Thyroid gland (tissue), 4 donors: ENCODE measurements around the gene VPS26A. TPM values are rescaled to one million over a fixed set of nuclear protein-coding genes. Genes with fewer than 3 reads are reported as not detected.

Experiments
- DNase-seq, 2 donors: peaks; one replicate each; pipeline ENCODE4 v3.0.0-alpha.2; 2019
- H3K27ac ChIP-seq, 3 donors: fragments of 200-600 bp; sonication (generic); 1 replicate in 2 of 3; 2 replicates in 1 of 3; pipeline ENCODE4 v1.5.1; 2016 to 2019; ENCODE audit warnings: mild to moderate bottlenecking in 1 of 3, moderate library complexity in 1 of 3
- H3K27me3 ChIP-seq: fragments of 200-600 bp; sonication (generic); one replicate; pipeline ENCODE4 v1.5.1; 2019
- H3K36me3 ChIP-seq, 2 donors: fragments of 200-600 bp; sonication (generic); one replicate each; pipeline ENCODE4 v1.5.1; 2016 to 2019
- H3K4me1 ChIP-seq, 2 donors: fragments of 200-600 bp; sonication (generic); one replicate each; pipeline ENCODE4 v1.5.1; 2017 to 2019
- H3K4me3 ChIP-seq, 3 donors: fragments of 200-600 bp; sonication (generic); replicated peaks in 1 of 3; 1 replicate in 2 of 3; 2 replicates in 1 of 3; pipeline ENCODE4 v1.5.1; 2016; ENCODE audit warnings: mild to moderate bottlenecking in 1 of 3
- H3K9me3 ChIP-seq: fragments of 200-600 bp; sonication (generic); one replicate; pipeline ENCODE4 v1.5.1; 2017
- CTCF ChIP-seq, 6 experiments: fragments of 200-600 bp in 3 of 6; fragments of 450-650 bp in 3 of 6; sonication (generic) in 3 of 6; IDR thresholded peaks; one replicate each; pipeline ENCODE4 v1.5.1; 2016 to 2019; ENCODE audit warnings: antibody characterized with exemption in 6 of 6, mild to moderate bottlenecking in 2 of 6, inconsistent platforms in 1 of 6, moderate library complexity in 1 of 6
- POLR2A ChIP-seq, 2 donors: fragments of 450-650 bp; IDR thresholded peaks; one replicate each; pipeline ENCODE4 v1.6.1; 2017; ENCODE audit warnings: antibody characterized with exemption in 2 of 2, mild to moderate bottlenecking in 2 of 2, moderate library complexity in 1 of 2
- WGBS, 2 donors: methylation state at CpG; one replicate each; pipeline ENCODE4 v1.1.5; 2017; 5-methylcytosine and 5-hydroxymethylcytosine counted together
- intact Hi-C: fragments of 100-400 bp; cut with DNase I; formaldehyde crosslinking; loops from one replicate; pipeline ENCODE4 v1.15.1; 2023
- total RNA-seq, 4 donors: library from RNA; depleted of rRNA; stranded (reverse); fragments of >200 nt; gene quantifications; one replicate each; pipeline ENCODE4 v1.2.3, GENCODE V29; 2016

The VPS26A gene
- total RNA-seq, 4 donors from 2014 or later: 32.5 to 41.0 (median 36.7) TPM

- intact Hi-C loops: no loop called here
- Histone ChIP-seq H3K4me3 (no peak overlapping the region), H3K27me3 (no peaks in the 10 kb centered on the region), H3K4me1 (no peaks in the 10 kb centered on the region), H3K27ac (no peak overlapping the region), H3K36me3 (no peaks in the 10 kb centered on the region), H3K9me3 (no peaks in the 10 kb centered on the region)
- no peak for DNase-seq
- TF ChIP-seq POLR2A (IDR thresholded peaks at IDR 0.05): no peak
- no peak for TF ChIP-seq CTCF (IDR thresholded peaks at IDR 0.05)
- WGBS, 2 donors: 76 to 79% methylated on average over 3 of the region's 3 CpGs
These were observed 21.5 kb upstream of the VPS26A start for GRCh38 chr10:69102440-69102839.

- no peaks in the 10 kb centered on the region for H3K27me3 ChIP-seq
- no peak for DNase-seq
- H3K4me3 ChIP-seq: no peak overlapping the region
- no peaks in the 10 kb centered on the region for H3K36me3 ChIP-seq
- H3K27ac ChIP-seq: no peak overlapping the region
- intact Hi-C loops: no loop called here
- H3K4me1 ChIP-seq: no peaks in the 10 kb centered on the region
- no peaks in the 10 kb centered on the region for H3K9me3 ChIP-seq
- WGBS, 2 donors: 84% methylated on average over 7 of the region's 7 CpGs
- TF ChIP-seq CTCF (IDR thresholded peaks at IDR 0.05) (no peak), POLR2A (IDR thresholded peaks at IDR 0.05) (no peak)
These were observed 20.2 kb upstream of the VPS26A start for GRCh38 chr10:69103784-69104183.

DNA sequence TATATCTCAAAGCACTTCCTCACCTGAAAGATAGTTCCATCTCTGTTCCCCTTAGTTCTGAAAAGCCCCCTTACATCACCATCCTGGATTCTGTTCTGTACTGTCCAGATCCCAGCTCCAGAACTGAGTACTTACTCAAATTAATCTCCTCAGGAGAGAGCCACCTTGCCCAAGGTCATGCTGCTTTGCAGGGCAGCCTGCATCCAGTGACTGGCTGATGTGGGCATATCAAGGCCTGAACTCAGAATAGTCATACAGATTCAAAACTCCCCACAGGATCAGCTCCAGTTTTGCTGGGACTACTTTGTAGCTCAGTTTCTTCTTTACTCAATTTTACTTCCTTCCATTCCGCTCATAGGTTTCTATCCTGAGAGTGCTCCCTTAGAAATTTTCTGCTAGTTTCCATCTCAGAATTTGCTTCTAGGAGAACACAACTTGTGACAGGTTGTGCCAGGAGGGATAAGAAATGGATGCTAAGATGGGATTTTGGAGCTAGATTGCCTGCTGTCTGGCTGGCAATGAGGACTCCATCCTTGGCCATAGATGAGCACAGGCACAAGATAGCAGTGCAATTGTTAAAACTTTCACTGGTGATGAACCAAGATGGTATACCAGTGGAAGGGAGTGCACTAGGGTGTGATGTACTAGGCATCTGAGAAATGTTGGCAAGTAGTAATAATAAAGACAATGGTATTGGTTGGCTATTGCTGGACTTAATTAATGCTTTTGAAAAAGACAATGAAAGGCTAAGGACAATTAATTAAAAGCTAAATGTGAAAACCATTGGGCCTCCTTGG lies 18.8 kb upstream of the VPS26A start:
- Histone ChIP-seq H3K4me3 (no peak overlapping the region), H3K36me3 (no peaks in the 10 kb centered on the region), H3K27ac (no peak overlapping the region), H3K27me3 (no peaks in the 10 kb centered on the region), H3K4me1 (no peaks in the 10 kb centered on the region), H3K9me3 (no peaks in the 10 kb centered on the region)
- intact Hi-C loops: no loop called here
- 96 to 100% methylated on average over 1 of the region's 1 CpG for WGBS, 2 donors
- no peak for TF ChIP-seq POLR2A (IDR thresholded peaks at IDR 0.05)
- no peak for TF ChIP-seq CTCF (IDR thresholded peaks at IDR 0.05)
- DNase-seq: no peak

- Histone ChIP-seq H3K4me1 (no peaks in the 10 kb centered on the region), H3K27me3 (no peaks in the 10 kb centered on the region), H3K27ac (no peak overlapping the region), H3K9me3 (no peaks in the 10 kb centered on the region), H3K36me3 (no peaks in the 10 kb centered on the region), H3K4me3 (no peak overlapping the region)
- intact Hi-C loops: no loop called here
- TF ChIP-seq POLR2A (IDR thresholded peaks at IDR 0.05) (no peak), CTCF (IDR thresholded peaks at IDR 0.05) (no peak)
- no peak for DNase-seq
These were observed 16.8 kb upstream of the VPS26A start for GRCh38 chr10:69107176-69107490.

DNA sequence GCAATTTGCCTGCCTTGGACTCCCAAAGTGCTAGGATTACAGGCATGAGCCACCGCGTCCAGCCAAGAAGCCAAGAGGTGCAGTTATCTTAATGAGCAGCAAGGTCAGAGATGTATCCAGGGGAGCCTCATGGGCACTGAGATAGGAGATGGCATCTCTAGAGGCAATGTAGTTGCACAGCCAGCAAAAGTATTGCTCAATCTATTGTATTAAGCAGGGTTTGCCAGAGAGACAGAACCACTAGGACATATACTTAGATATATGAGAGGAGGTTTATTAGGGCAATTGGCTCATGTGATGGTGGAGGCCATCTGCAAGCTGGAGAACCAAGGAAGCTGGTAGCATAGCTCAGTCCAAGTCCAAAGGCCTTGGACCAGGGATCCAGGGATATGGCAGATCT lies 16.3 kb upstream of the VPS26A start:
- H3K4me1 ChIP-seq: no peaks in the 10 kb centered on the region
- WGBS, 2 donors: 91 to 100% methylated on average over 2 of the region's 2 CpGs
- no peaks in the 10 kb centered on the region for H3K27me3 ChIP-seq
- H3K36me3 ChIP-seq: no peaks in the 10 kb centered on the region
- H3K27ac ChIP-seq: no peak overlapping the region
- H3K4me3 ChIP-seq: no peak overlapping the region
- intact Hi-C loops: no loop called here
- no peak for DNase-seq
- no peaks in the 10 kb centered on the region for H3K9me3 ChIP-seq
- TF ChIP-seq CTCF (IDR thresholded peaks at IDR 0.05) (no peak), POLR2A (IDR thresholded peaks at IDR 0.05) (no peak)
